GM21526 (cell line): ENCODE results near the gene MBNL2.

ENCODE experiments used
- ATAC-seq: cut with Tn5 transposase; IDR thresholded peaks from one replicate; pipeline ENCODE4 v1.9.1; 2021; ENCODE audit warnings: moderate library complexity; ENCODE audit not compliant: unreplicated experiment, low FRiP score

The MBNL2 gene

GRCh38 chr13:97432917-97433726 is 211.0 kb downstream of the MBNL2 start:
- ATAC-seq, result peak; percentile 80

GRCh38 chr13:97433727-97434396 is 211.7 kb downstream of the MBNL2 start, which contains the start of gene RAP2A:
RAP2A (plus strand) TSS chr13:97434169; CDS start chr13:97434471, 302 bp downstream.
- peak; percentile 46 for ATAC-seq

GRCh38 chr13:97434397-97435201 is 212.5 kb downstream of the MBNL2 start:
- peak; percentile 1 for ATAC-seq

DNA sequence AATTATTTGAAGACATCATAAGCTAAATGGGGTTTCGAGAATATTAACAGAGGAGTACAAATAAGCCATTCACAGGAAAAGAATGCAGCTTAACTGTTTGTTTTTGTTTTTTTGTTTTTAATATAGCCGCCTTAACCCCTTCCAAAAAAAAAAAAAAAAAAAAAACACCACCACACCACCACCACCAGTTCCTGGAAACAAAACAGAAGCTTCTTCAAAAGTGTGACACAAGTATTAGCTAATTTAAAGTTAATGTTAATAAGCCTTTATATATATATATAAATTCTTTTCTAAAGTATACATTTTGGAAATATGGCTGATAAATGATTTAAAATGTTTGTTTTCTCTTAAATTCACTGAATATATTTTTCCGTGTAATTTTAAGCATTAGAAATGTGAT is 213.2 kb downstream of the MBNL2 start:
- no peak for ATAC-seq

DNA sequence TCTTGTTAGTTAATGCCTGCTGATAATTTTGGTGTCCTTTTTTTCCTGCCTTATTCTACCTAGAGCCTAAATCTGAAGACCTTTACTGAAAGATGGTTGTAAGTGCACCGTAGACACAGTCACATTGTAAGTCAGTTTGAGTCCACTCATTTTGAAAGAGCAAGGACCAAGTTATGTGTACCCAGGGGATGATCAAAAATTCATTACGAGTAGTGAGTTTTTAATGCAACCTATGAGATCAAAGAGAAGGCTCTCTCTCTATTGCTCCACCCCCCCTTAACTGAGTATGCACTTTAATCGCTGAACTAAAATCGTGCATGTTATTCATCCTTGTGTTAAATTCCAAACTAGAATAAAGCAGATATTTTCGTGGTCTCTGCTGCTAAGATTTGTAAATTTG is 213.7 kb downstream of the MBNL2 start:
- no peak for ATAC-seq

- no peak for ATAC-seq
Measured at GRCh38 chr13:97436845-97437244, 214.7 kb downstream of the MBNL2 start.

- no peak for ATAC-seq
Measured at GRCh38 chr13:97437729-97438128, 215.6 kb downstream of the MBNL2 start.

DNA sequence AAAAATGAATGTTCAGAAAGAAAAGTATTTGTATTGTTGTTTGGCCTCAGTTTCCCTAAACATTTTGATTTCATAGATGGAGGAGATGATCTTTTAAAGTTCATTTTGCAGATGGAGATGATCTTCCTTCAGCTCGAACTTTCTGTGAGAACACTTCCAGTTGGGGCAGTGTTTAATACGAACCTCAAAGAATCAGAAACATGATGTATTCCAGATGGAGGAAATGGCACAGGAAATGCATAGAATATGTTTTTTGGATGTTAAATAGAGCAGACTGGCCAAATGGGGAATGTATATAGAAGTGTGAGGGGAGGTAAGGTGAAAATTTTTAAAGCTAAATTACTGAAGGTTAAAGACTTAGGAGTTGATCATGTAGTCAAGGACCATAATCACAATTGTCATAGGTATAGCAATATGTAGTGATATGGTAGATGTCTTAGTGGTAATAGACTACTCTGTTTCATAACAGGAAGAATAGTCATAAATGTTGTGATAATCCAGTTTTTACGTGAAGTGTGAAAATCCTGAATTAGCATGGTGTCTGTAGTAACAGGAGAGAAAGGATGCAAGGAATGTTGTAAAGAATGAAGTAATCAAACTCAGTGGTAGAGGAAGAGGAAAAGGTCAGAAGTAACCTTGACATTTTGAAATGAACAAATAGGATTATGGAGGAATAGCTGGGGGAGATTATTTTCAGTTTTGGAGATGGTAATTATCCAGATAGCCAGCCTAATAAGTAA is 216.9 kb downstream of the MBNL2 start:
- no peak for ATAC-seq

DNA sequence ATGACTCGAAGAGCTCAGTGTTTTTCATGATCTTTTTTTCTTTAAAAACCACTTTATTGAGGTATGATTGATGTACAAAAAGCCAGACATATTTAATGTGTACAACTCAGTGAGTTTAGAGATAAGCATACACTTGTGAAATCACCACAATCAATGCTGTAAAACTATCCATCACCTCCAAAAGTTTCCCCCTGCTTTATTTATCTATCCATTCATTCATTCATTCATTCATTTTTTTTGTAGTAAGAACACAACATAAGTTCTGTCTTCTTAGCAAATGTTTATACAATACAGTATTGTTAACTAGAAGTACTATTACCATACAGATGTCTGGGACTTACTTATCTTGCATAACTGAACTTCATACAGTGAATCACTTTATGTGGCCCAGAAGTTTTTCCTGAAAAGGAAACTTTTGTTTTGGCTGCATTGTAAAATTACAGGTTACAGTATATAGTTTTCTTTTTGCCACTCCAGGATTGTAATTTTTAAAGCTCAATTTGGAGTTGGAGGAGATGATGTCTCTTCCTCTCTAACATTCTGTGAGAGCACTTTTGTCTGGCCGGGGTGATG is 218.6 kb downstream of the MBNL2 start:
- ATAC-seq, result no peak

GRCh38 chr13:97441368-97441767 is 219.2 kb downstream of the MBNL2 start:
- peak; percentile 45 for ATAC-seq
